ACC112 (cell line): ENCODE measurements around the gene TRPV3.
"Not testable (repeated sequence)": the region's sequence is repeated elsewhere in the genome, so short reads cannot be mapped to it uniquely, and the experiment has no call there.

ENCODE experiments used
- H2AFZ ChIP-seq: fragments of 200-600 bp; sonication (generic); one replicate; pipeline ENCODE4 v1.6.0; 2017; ENCODE audit warnings: antibody characterized with exemption, low read length; ENCODE audit not compliant: unreplicated experiment
- H3K27ac ChIP-seq: fragments of 200-600 bp; sonication (generic); 2 replicates; pipeline ENCODE4 v1.5.1; 2014; ENCODE audit warnings: low read depth, mild to moderate bottlenecking, antibody characterized with exemption, low read length, moderate library complexity
- H3K27me3 ChIP-seq: fragments of 200-600 bp; sonication (generic); 2 replicates; pipeline ENCODE4 v1.6.1; 2014; ENCODE audit warnings: mild to moderate bottlenecking, antibody characterized with exemption, low read length, moderate library complexity, mixed read lengths; ENCODE audit not compliant: insufficient read depth
- H3K36me3 ChIP-seq: fragments of 200-600 bp; sonication (generic); 2 replicates; pipeline ENCODE4 v1.6.1; 2016; ENCODE audit warnings: mild to moderate bottlenecking, antibody characterized with exemption, low read length, moderate library complexity, mixed read lengths; ENCODE audit not compliant: insufficient read depth
- H3K4me1 ChIP-seq: fragments of 200-600 bp; sonication (generic); one replicate; pipeline ENCODE4 v1.6.1; 2016; ENCODE audit warnings: low read length, mixed read lengths; ENCODE audit not compliant: insufficient read depth, unreplicated experiment, control insufficient read depth
- H3K4me3 ChIP-seq: fragments of 200-600 bp; sonication (generic); 2 replicates; pipeline ENCODE4 v1.5.1; 2014; ENCODE audit warnings: mild to moderate bottlenecking, low read depth, low read length
- H3K79me2 ChIP-seq: fragments of 200-600 bp; sonication (generic); one replicate; pipeline ENCODE4 v1.6.0; 2016; ENCODE audit warnings: low read length; ENCODE audit not compliant: control insufficient read depth, unreplicated experiment, insufficient read depth

Gene TRPV3

GRCh38 chr17:3592216-3592860 lies 34.7 kb upstream of the TRPV3 start:
- Histone ChIP-seq H3K27ac (no peak overlapping the region), H3K36me3 (no peaks in the 10 kb centered on the region), H3K79me2 (no peaks in the 10 kb centered on the region), H3K27me3 (no peaks in the 10 kb centered on the region), H2AFZ (no peak overlapping the region), H3K4me1 (no peaks in the 10 kb centered on the region), H3K4me3 (no peak overlapping the region)

GRCh38 chr17:3590768-3591167 lies 33.2 kb upstream of the TRPV3 start:
- no peak overlapping the region for H3K4me3 ChIP-seq
- H3K27ac ChIP-seq: no peak overlapping the region
- no peaks in the 10 kb centered on the region for H3K4me1 ChIP-seq
- no peaks in the 10 kb centered on the region for H3K79me2 ChIP-seq
- no peaks in the 10 kb centered on the region for H3K27me3 ChIP-seq
- H2AFZ ChIP-seq: no peak overlapping the region
- no peaks in the 10 kb centered on the region for H3K36me3 ChIP-seq

- Histone ChIP-seq H3K4me3 (no peak overlapping the region), H3K27ac (no peak overlapping the region), H3K36me3 (no peaks in the 10 kb centered on the region), H3K79me2 (no peaks in the 10 kb centered on the region), H3K27me3 (no peaks in the 10 kb centered on the region), H2AFZ (no peak overlapping the region), H3K4me1 (no peaks in the 10 kb centered on the region)
Measured at GRCh38 chr17:3590231-3590630, 32.6 kb upstream of the TRPV3 start.

GRCh38 chr17:3589784-3590183 lies 32.2 kb upstream of the TRPV3 start:
- Histone ChIP-seq H3K4me1 (no peaks in the 10 kb centered on the region), H3K27ac (no peak overlapping the region), H3K36me3 (no peaks in the 10 kb centered on the region), H3K27me3 (no peaks in the 10 kb centered on the region), H2AFZ (no peak overlapping the region), H3K79me2 (no peaks in the 10 kb centered on the region), H3K4me3 (no peak overlapping the region)

GRCh38 chr17:3585826-3586225 lies 28.2 kb upstream of the TRPV3 start:
- Histone ChIP-seq H3K79me2 (no peaks in the 10 kb centered on the region), H3K36me3 (no peaks in the 10 kb centered on the region), H3K27me3 (no peaks in the 10 kb centered on the region), H3K4me3 (no peak overlapping the region), H3K4me1 (no peaks in the 10 kb centered on the region), H2AFZ (no peak overlapping the region), H3K27ac (no peak overlapping the region)

- Histone ChIP-seq H3K4me3 (no peak overlapping the region), H3K27ac (no peak overlapping the region), H3K27me3 (no peaks in the 10 kb centered on the region), H2AFZ (no peak overlapping the region), H3K79me2 (no peaks in the 10 kb centered on the region), H3K36me3 (no peaks in the 10 kb centered on the region), H3K4me1 (no peaks in the 10 kb centered on the region)
Measured at GRCh38 chr17:3583456-3583855, 25.8 kb upstream of the TRPV3 start.

GRCh38 chr17:3582915-3583314 lies 25.3 kb upstream of the TRPV3 start:
- no peak overlapping the region for H2AFZ ChIP-seq
- no peak overlapping the region for H3K27ac ChIP-seq
- no peaks in the 10 kb centered on the region for H3K36me3 ChIP-seq
- H3K4me1 ChIP-seq: no peaks in the 10 kb centered on the region
- H3K27me3 ChIP-seq: no peaks in the 10 kb centered on the region
- H3K79me2 ChIP-seq: no peaks in the 10 kb centered on the region
- H3K4me3 ChIP-seq: no peak overlapping the region

- H2AFZ ChIP-seq, H3K4me3 ChIP-seq, H3K27ac ChIP-seq, H3K36me3 ChIP-seq, H3K79me2 ChIP-seq, H3K27me3 ChIP-seq: not testable (repeated sequence)
- peaks cover 11% of the 10 kb centered on the region for H3K4me1 ChIP-seq
Measured at GRCh38 chr17:3578667-3579066, 21.1 kb upstream of the TRPV3 start.

- peaks cover 11% of the 10 kb centered on the region for H3K4me1 ChIP-seq
- no peaks in the 10 kb centered on the region for H3K27me3 ChIP-seq
- H3K79me2 ChIP-seq: no peaks in the 10 kb centered on the region
- no peaks in the 10 kb centered on the region for H3K36me3 ChIP-seq
- H3K27ac ChIP-seq: no peak overlapping the region
- H2AFZ ChIP-seq: no peak overlapping the region
- H3K4me3 ChIP-seq: no peak overlapping the region
Measured at GRCh38 chr17:3576970-3577369, 19.4 kb upstream of the TRPV3 start.

GRCh38 chr17:3575511-3575910 lies 17.9 kb upstream of the TRPV3 start:
- H3K36me3 ChIP-seq: no peaks in the 10 kb centered on the region
- peak overlapping the region; percentile 54 for H3K27ac ChIP-seq
- no peaks in the 10 kb centered on the region for H3K27me3 ChIP-seq
- H3K4me1 ChIP-seq: peaks cover 11% of the 10 kb centered on the region
- H3K79me2 ChIP-seq: no peaks in the 10 kb centered on the region
- H3K4me3 ChIP-seq: no peak overlapping the region
- peak overlapping the region; percentile 41 for H2AFZ ChIP-seq

- Histone ChIP-seq H3K4me1 (peaks cover 11% of the 10 kb centered on the region), H2AFZ (no peak overlapping the region), H3K36me3 (no peaks in the 10 kb centered on the region), H3K79me2 (no peaks in the 10 kb centered on the region), H3K4me3 (no peak overlapping the region), H3K27me3 (no peaks in the 10 kb centered on the region), H3K27ac (no peak overlapping the region)
Measured at GRCh38 chr17:3574231-3574630, 16.6 kb upstream of the TRPV3 start.
